ENCODE measurements around the gene ZNF550. TPM values are rescaled to one million over a fixed set of nuclear protein-coding genes. Genes with fewer than 3 reads are reported as not detected.

The ZNF550 gene
- total RNA-seq, 1 donor from 2014 or later = 10.4 TPM

- peaks cover 57% of the 10 kb centered on the region for H3K36me3 Mint-ChIP-seq (ENCODE audit: low read depth)
- TF ChIP-seq CTCF (conservative IDR thresholded peaks at IDR 0.05) = no peak
- peak within 1 kb of the TSS; percentile 96 for H3K27ac Mint-ChIP-seq (ENCODE audit: unreplicated experiment)
- peaks cover 25% of the 10 kb centered on the region for H3K4me1 Mint-ChIP-seq
- peak; percentile 82 for DNase-seq (ENCODE audit: low read depth, low spot score)
- H3K9me3 Mint-ChIP-seq = peaks cover 42% of the 10 kb centered on the region
- peak within 1 kb of the TSS; percentile 94 for H3K4me3 Mint-ChIP-seq
- H3K27me3 Mint-ChIP-seq (ENCODE audit: low read depth) = no peaks in the 10 kb centered on the region
Measured at GRCh38 chr19:57583521-57584416, 24.1 kb upstream of the ZNF550 start, which contains the start of gene ZIK1. Gene ZIK1, plus strand, starts transcription at chr19:57584145. Its CDS starts 212 bp downstream, at chr19:57584357.

GRCh38 chr19:57583104-57583520, 23.4 kb upstream of the ZNF550 start:
- no peak overlapping the region for H3K27ac Mint-ChIP-seq (ENCODE audit: unreplicated experiment)
- peaks cover 27% of the 10 kb centered on the region for H3K4me1 Mint-ChIP-seq
- TF ChIP-seq CTCF (conservative IDR thresholded peaks at IDR 0.05) = no peak
- no peak for DNase-seq (ENCODE audit: low read depth, low spot score)
- no peak overlapping the region for H3K4me3 Mint-ChIP-seq
- no peaks in the 10 kb centered on the region for H3K27me3 Mint-ChIP-seq (ENCODE audit: low read depth)
- peaks cover 38% of the 10 kb centered on the region for H3K9me3 Mint-ChIP-seq
- H3K36me3 Mint-ChIP-seq (ENCODE audit: low read depth) = peaks cover 54% of the 10 kb centered on the region

GRCh38 chr19:57578487-57579205, 19.0 kb upstream of the ZNF550 start, which contains the start of gene ZNF416:
Gene ZNF416, minus strand, starts transcription at chr19:57578911. Its CDS starts 207 bp downstream, at chr19:57578704.
- Mint-ChIP-seq H3K9me3 (peaks cover 40% of the 10 kb centered on the region), H3K36me3 (ENCODE audit: low read depth) (peaks cover 61% of the 10 kb centered on the region), H3K4me3 (peak within 1 kb of the TSS; percentile 86), H3K27me3 (ENCODE audit: low read depth) (no peaks in the 10 kb centered on the region), H3K4me1 (peaks cover 21% of the 10 kb centered on the region), H3K27ac (ENCODE audit: unreplicated experiment) (no peak within 1 kb of the TSS)
- DNase-seq (ENCODE audit: low read depth, low spot score) = peak; percentile 90
- no peak for TF ChIP-seq CTCF (conservative IDR thresholded peaks at IDR 0.05)

GRCh38 chr19:57576661-57577060, 17.0 kb upstream of the ZNF550 start:
- Mint-ChIP-seq H3K9me3 (peaks cover 36% of the 10 kb centered on the region), H3K27ac (ENCODE audit: unreplicated experiment) (no peak overlapping the region), H3K4me1 (peaks cover 19% of the 10 kb centered on the region), H3K4me3 (peak overlapping the region; percentile 81), H3K36me3 (ENCODE audit: low read depth) (peaks cover 73% of the 10 kb centered on the region), H3K27me3 (ENCODE audit: low read depth) (no peaks in the 10 kb centered on the region)
- DNase-seq (ENCODE audit: low read depth, low spot score) = no peak
- no peak for TF ChIP-seq CTCF (conservative IDR thresholded peaks at IDR 0.05)

GRCh38 chr19:57572415-57572947, 12.8 kb upstream of the ZNF550 start:
- Mint-ChIP-seq H3K27me3 (ENCODE audit: low read depth) (no peaks in the 10 kb centered on the region), H3K4me1 (peaks cover 6% of the 10 kb centered on the region), H3K4me3 (no peak overlapping the region), H3K27ac (ENCODE audit: unreplicated experiment) (no peak overlapping the region), H3K36me3 (ENCODE audit: low read depth) (peaks cover 81% of the 10 kb centered on the region), H3K9me3 (peaks cover 43% of the 10 kb centered on the region)
- TF ChIP-seq CTCF (conservative IDR thresholded peaks at IDR 0.05) = no peak
- no peak for DNase-seq (ENCODE audit: low read depth, low spot score)

Data from neural crest cell (in vitro differentiated cells).